Peyer's patch (tissue), 4 donors: ENCODE measurements around the gene PLCD1. TPM values are rescaled to one million over a fixed set of nuclear protein-coding genes. Genes with fewer than 3 reads are reported as not detected.

Source experiments
- DNase-seq, 3 donors: peaks; one replicate each; pipeline ENCODE4 v3.0.0-alpha.2; 2017 to 2019
- H3K27ac ChIP-seq, 4 donors: fragments of 200-600 bp; sonication (generic); one replicate each; pipeline ENCODE4 v1.5.1; 2016 to 2019
- H3K27me3 ChIP-seq, 2 donors: fragments of 200-600 bp; sonication (generic); one replicate each; pipeline ENCODE4 v1.5.1; 2019
- H3K36me3 ChIP-seq, 3 donors: fragments of 200-600 bp; sonication (generic); one replicate each; pipeline ENCODE4 v1.5.1; 2016 to 2019
- H3K4me1 ChIP-seq, 4 donors: fragments of 200-600 bp; sonication (generic); one replicate each; pipeline ENCODE4 v1.5.1; 2016 to 2019
- H3K4me3 ChIP-seq, 4 donors: fragments of 200-600 bp; sonication (generic); 1 replicate in 3 of 4; 2 replicates in 1 of 4; pipeline ENCODE4 v1.5.1; 2016 to 2019; ENCODE audit warnings: mild to moderate bottlenecking in 1 of 4
- H3K9me3 ChIP-seq, 4 donors: fragments of 200-600 bp; sonication (generic); one replicate each; pipeline ENCODE4 v1.5.1; 2016 to 2019; ENCODE audit warnings: mild to moderate bottlenecking in 1 of 4
- CTCF ChIP-seq, 6 experiments: fragments of 450-650 bp in 4 of 6; fragments of 200-600 bp in 2 of 6; sonication (generic) in 1 of 6; IDR thresholded peaks; one replicate each; pipeline ENCODE4 v1.5.1; 2017 to 2019; ENCODE audit warnings: antibody characterized with exemption in 6 of 6, mild to moderate bottlenecking in 3 of 6, moderate library complexity in 1 of 6
- POLR2A ChIP-seq, 2 donors: fragments of 450-650 bp; IDR thresholded peaks; one replicate each; pipeline ENCODE4 v1.5.1; 2017; ENCODE audit warnings: antibody characterized with exemption in 2 of 2, mild to moderate bottlenecking in 2 of 2, moderate library complexity in 2 of 2
- small RNA-seq, 2 donors: library from RNA; depleted of rRNA; stranded (forward); fragments of <200 nt; gene quantifications; one replicate each; pipeline ENCODE3, GENCODE V24; 2016
- total RNA-seq, 4 donors: library from RNA; depleted of rRNA; stranded (reverse); fragments of >200 nt; gene quantifications; one replicate each; pipeline ENCODE4 v1.1.0, GENCODE V29; 2016

The PLCD1 gene
- total RNA-seq, 4 donors from 2014 or later: 36.6 to 47.0 (median 40.5) TPM

GRCh38 chr3:37963635-37964034 is 65.8 kb downstream of the PLCD1 start:
- Histone ChIP-seq H3K4me1 (peaks cover 0 to 19% (median 0%) of the 10 kb centered on the region in 4 donors), H3K9me3 (no peaks in the 10 kb centered on the region), H3K27me3 (no peaks in the 10 kb centered on the region), H3K36me3 (no peaks in the 10 kb centered on the region), H3K27ac (peak overlapping the region in 1 of 4 donors; percentile 50), H3K4me3 (no peak overlapping the region)
- no peak for DNase-seq
- no peak for TF ChIP-seq POLR2A (IDR thresholded peaks at IDR 0.05)
- no peak for TF ChIP-seq CTCF (IDR thresholded peaks at IDR 0.05)

- H3K36me3 ChIP-seq: no peaks in the 10 kb centered on the region
- DNase-seq: no peak
- no peak overlapping the region for H3K27ac ChIP-seq
- H3K9me3 ChIP-seq: no peaks in the 10 kb centered on the region
- TF ChIP-seq CTCF (IDR thresholded peaks at IDR 0.05) (no peak), POLR2A (IDR thresholded peaks at IDR 0.05) (no peak)
- H3K4me3 ChIP-seq: no peak overlapping the region
- no peaks in the 10 kb centered on the region for H3K27me3 ChIP-seq
- H3K4me1 ChIP-seq: peaks cover 0 to 19% (median 0%) of the 10 kb centered on the region in 4 donors
Observed at GRCh38 chr3:37963016-37963415, 66.4 kb downstream of the PLCD1 start.

- peaks cover 0 to 30% (median 0%) of the 10 kb centered on the region in 4 donors for H3K4me1 ChIP-seq
- no peak for DNase-seq
- no peak overlapping the region for H3K4me3 ChIP-seq
- TF ChIP-seq CTCF (IDR thresholded peaks at IDR 0.05) (no peak), POLR2A (IDR thresholded peaks at IDR 0.05) (no peak)
- no peaks in the 10 kb centered on the region for H3K36me3 ChIP-seq
- H3K27ac ChIP-seq: peak overlapping the region in 2 of 4 donors; percentile 28 to 43
- H3K27me3 ChIP-seq: no peaks in the 10 kb centered on the region
- no peaks in the 10 kb centered on the region for H3K9me3 ChIP-seq
Observed at GRCh38 chr3:37961622-37962431, 67.6 kb downstream of the PLCD1 start.

GRCh38 chr3:37957539-37957936 is 71.9 kb downstream of the PLCD1 start:
- H3K4me3 ChIP-seq: no peak overlapping the region
- H3K36me3 ChIP-seq: peaks cover 0 to 5% (median 0%) of the 10 kb centered on the region in 3 donors
- DNase-seq: no peak
- H3K27ac ChIP-seq: peak overlapping the region; percentile 14 to 67 (median 42)
- H3K4me1 ChIP-seq: peaks cover 0 to 36% (median 0%) of the 10 kb centered on the region in 4 donors
- no peaks in the 10 kb centered on the region for H3K27me3 ChIP-seq
- no peak for TF ChIP-seq POLR2A (IDR thresholded peaks at IDR 0.05)
- TF ChIP-seq CTCF (IDR thresholded peaks at IDR 0.05): no peak
- no peaks in the 10 kb centered on the region for H3K9me3 ChIP-seq

Small RNA genes within 50 kb of the gene (small RNA-seq; reads per million reads assigned to genes)
- gene MIR26A1 (0 to 2.0 reads per million in 2 donors), gene RF00019 (0 reads per million in 2 donors)

Other genes starting within 250 kb of the PLCD1 start
- gene CTDSPL, start 167.8 kb downstream of the PLCD1 start, total RNA-seq: 10 to 100 TPM; 36.3 to 42.3 (median 38.4) TPM
- 100 to 1,000 TPM in 3 of 4 donors, 10 to 100 TPM in 1; 59.4 to 309 (median 230) TPM for gene VILL, start 38.9 kb downstream of the PLCD1 start, total RNA-seq
- gene DLEC1, start 9.6 kb upstream of the PLCD1 start, total RNA-seq: 1 to 10 TPM in 1 of 4 donors, under 1 TPM in 3; 0.18 to 2.2 (median 0.75) TPM
- 100 to 1,000 TPM; 123 to 324 (median 186) TPM for gene ACAA1, start 107.5 kb upstream of the PLCD1 start, total RNA-seq
- gene MYD88, start 109.0 kb upstream of the PLCD1 start, total RNA-seq: 10 to 100 TPM; 41.8 to 82.7 (median 73.8) TPM
- 10 to 100 TPM; 17.3 to 49.7 (median 28.7) TPM for gene OXSR1, start 135.9 kb upstream of the PLCD1 start, total RNA-seq
- 1 to 10 TPM in 3 of 4 donors, not detected in 1; 1.4 to 5.0 (median 1.7) TPM for gene SLC22A13, start 236.2 kb upstream of the PLCD1 start, total RNA-seq